ENCODE measurements around the gene RHD. TPM values are rescaled to one million over a fixed set of nuclear protein-coding genes. Genes with fewer than 3 reads are reported as not detected.
"Not testable (repeated sequence)": the region's sequence is repeated elsewhere in the genome, so short reads cannot be mapped to it uniquely, and the experiment has no call there.

The RHD gene
- total and polyA plus RNA-seq, 10 of the 15 experiments (the other 5 are each of a cell fraction or from before 2014, with no cell fraction given) = 0.02 to 0.34 (median 0.18) TPM; not detected in 6

DNA sequence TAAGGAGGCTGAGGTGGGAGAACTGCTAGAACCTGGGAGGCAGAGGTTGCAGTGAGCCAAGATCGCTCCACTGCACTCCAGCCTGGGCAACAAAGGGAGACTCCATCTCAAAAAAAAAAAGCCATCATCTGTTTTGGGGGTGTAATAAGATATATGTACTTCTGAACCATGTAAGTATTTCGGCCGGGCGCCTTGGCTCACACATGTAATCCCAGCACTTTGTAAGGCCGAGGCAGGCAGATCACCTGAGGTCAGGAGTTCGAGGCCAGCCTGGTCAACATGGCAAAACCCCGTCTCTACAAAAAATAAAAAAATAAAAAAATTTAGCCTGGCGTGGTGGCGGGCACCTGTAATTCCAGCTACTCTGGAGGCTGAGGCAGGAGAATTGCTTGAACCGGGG is 36.9 kb upstream of the RHD start:
- DNase-seq (ENCODE audit: low read depth, low spot score); H3K4me3 ChIP-seq; H3K9ac ChIP-seq (ENCODE audit: control insufficient read depth, insufficient read depth, low read length); H3K27me3 ChIP-seq (replicated peaks in 1 of 2; ENCODE audit: control insufficient read depth in 2 of 2, insufficient read depth in 2 of 2, low read length in 1 of 2); CTCF ChIA-PET; POLR2A ChIA-PET; SMC1A ChIA-PET (ENCODE audit: uncharacterized antibody, unreplicated experiment); H2AFZ ChIP-seq (ENCODE audit: control insufficient read depth, low read depth, low read length); intact Hi-C loops (cut with micrococcal nuclease; ENCODE audit: unreplicated experiment); H3K9me3 ChIP-seq (replicated peaks; ENCODE audit: control insufficient read depth, insufficient read depth, low read length); H3K27ac ChIP-seq (ENCODE audit: control insufficient read depth, insufficient read depth); H3K36me3 ChIP-seq (ENCODE audit: control insufficient read depth in 2 of 2, insufficient read depth in 2 of 2, low read length in 1 of 2); H4K20me1 ChIP-seq (ENCODE audit: control insufficient read depth, insufficient read depth); BruUV-seq (replicated peaks); ATAC-seq; FAIRE-seq: not testable (repeated sequence)
- TF ChIP-seq MLLT1 (IDR thresholded peaks at IDR 0.05) = 0 out of 2 replicates have a peak, but pooled peaks have one; percentile 56
- H3K4me2 ChIP-seq (ENCODE audit: control insufficient read depth, insufficient read depth) = peak overlapping the region; percentile 85; the same call in 1 of the 2 replicates
- 98% methylated on average over 10 of the region's 10 CpGs for WGBS (ENCODE audit: insufficient coverage, insufficient replicate concordance, low lambda C conversion rate, missing lambda C conversion rate)
- peaks cover 22% of the 10 kb centered on the region for H3K4me1 ChIP-seq (ENCODE audit: control insufficient read depth, insufficient read depth, low read length)
- RAD21 ChIA-PET (ENCODE audit: unreplicated experiment) = interaction anchor here (0.9 kb wide), 1 partner anchor 10 kb away, joined by 3 read pairs; no protein-coding TSS in a partner anchor
- peaks cover 37% of the 10 kb centered on the region for H3K79me2 ChIP-seq (ENCODE audit: control insufficient read depth, insufficient read depth, low read length)
- in situ Hi-C loops (cut with MboI) = loop anchor here (5.0 to 25.0 kb wide), 2 partner anchors 577 to 1448 kb away; partner anchors contain the start of genes LYPLA2 and PITHD1

DNA sequence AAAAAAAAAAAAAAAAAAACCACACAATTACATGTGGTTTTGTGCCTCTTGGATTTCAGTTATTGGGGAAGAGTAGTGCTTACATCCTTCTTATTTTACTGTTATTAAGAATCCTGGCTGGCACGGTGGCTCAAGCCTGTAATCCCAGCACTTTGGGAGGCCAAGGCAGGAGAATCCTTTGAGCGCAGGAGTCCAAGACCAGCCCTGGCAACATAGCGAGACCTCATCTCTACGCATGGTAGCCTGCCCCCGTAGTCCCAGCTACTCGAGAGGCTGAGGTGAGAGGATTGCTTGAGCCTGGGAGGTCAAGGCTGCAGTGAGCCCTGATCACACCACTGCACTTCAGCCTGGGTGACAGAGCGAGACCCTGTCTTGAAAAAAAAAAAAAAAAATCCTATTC is 36.0 kb upstream of the RHD start:
- CTCF ChIA-PET = interaction anchor here (0.6 to 1.6 kb wide), 2 partner anchors 9 to 214 kb away, joined by 3 to 5 read pairs; no protein-coding TSS in a partner anchor
- peaks cover 32% of the 10 kb centered on the region for H3K79me2 ChIP-seq (ENCODE audit: control insufficient read depth, insufficient read depth, low read length)
- H3K4me1 ChIP-seq (ENCODE audit: control insufficient read depth, insufficient read depth, low read length) = peaks cover 21% of the 10 kb centered on the region
- H3K9me3 ChIP-seq (replicated peaks; ENCODE audit: control insufficient read depth, insufficient read depth, low read length); intact Hi-C loops (cut with micrococcal nuclease; ENCODE audit: unreplicated experiment); H2AFZ ChIP-seq (ENCODE audit: control insufficient read depth, low read depth, low read length); BruUV-seq (replicated peaks); DNase-seq (ENCODE audit: low read depth, low spot score); FAIRE-seq; ATAC-seq; H3K27me3 ChIP-seq (replicated peaks in 1 of 2; ENCODE audit: control insufficient read depth in 2 of 2, insufficient read depth in 2 of 2, low read length in 1 of 2); H4K20me1 ChIP-seq (ENCODE audit: control insufficient read depth, insufficient read depth); H3K36me3 ChIP-seq (ENCODE audit: control insufficient read depth in 2 of 2, insufficient read depth in 2 of 2, low read length in 1 of 2): not testable (repeated sequence)
- H3K27ac ChIP-seq (ENCODE audit: control insufficient read depth, insufficient read depth) = peak overlapping the region; percentile 76
- POLR2A ChIA-PET = interaction anchor here (1.2 kb wide), 1 partner anchor 9 kb away, joined by 3 read pairs; no protein-coding TSS in a partner anchor
- peak overlapping the region; percentile 37 for H3K4me3 ChIP-seq
- RAD21 ChIA-PET (ENCODE audit: unreplicated experiment) = interaction anchor here (0.9 kb wide), 1 partner anchor 9 kb away, joined by 3 read pairs; no protein-coding TSS in a partner anchor
- H3K9ac ChIP-seq (ENCODE audit: control insufficient read depth, insufficient read depth, low read length) = peak overlapping the region; percentile 45
- SMC1A ChIA-PET (ENCODE audit: uncharacterized antibody, unreplicated experiment) = interaction anchor here (0.6 kb wide), 1 partner anchor 18 kb away, joined by 3 read pairs; no protein-coding TSS in a partner anchor
- in situ Hi-C loops (cut with MboI) = loop anchor here (5.0 to 25.0 kb wide), 2 partner anchors 576 to 1449 kb away; partner anchors contain the start of genes LYPLA2 and PITHD1
- peak overlapping the region; percentile 85 for H3K4me2 ChIP-seq (ENCODE audit: control insufficient read depth, insufficient read depth)
- WGBS (ENCODE audit: insufficient coverage, insufficient replicate concordance, low lambda C conversion rate, missing lambda C conversion rate) = 14% methylated on average over 7 of the region's 7 CpGs
